B cell (primary cell): ENCODE measurements around the gene PHLDB2. TPM values are rescaled to one million over a fixed set of nuclear protein-coding genes. Genes with fewer than 3 reads are reported as not detected.

Source experiments
- ATAC-seq: fragments of 200-7000 bp; cut with Tn5 transposase; one replicate; pipeline ENCODE4 v1.10.0; 2021; ENCODE audit warnings: low read depth, mild to moderate bottlenecking, moderate number of reproducible peaks, moderate library complexity
- CTCF ChIA-PET: fragments of 350-600 bp; sonication (Branson Sonifier 250); formaldehyde crosslinking; loops from one replicate; lab custom pipeline; 2021; ENCODE audit warnings: antibody characterized with exemption, inconsistent platforms; lab: Charles Lee
- POLR2A ChIA-PET: fragments of 350-600 bp; sonication (Branson Sonifier 250); formaldehyde crosslinking; loops from one replicate; lab custom pipeline; 2021; ENCODE audit warnings: antibody characterized with exemption; lab: Charles Lee
- DNase-seq: peaks from one replicate; pipeline ENCODE4 v3.0.0; 2013
- H2AFZ ChIP-seq: 2 replicates; pipeline ENCODE4 v1.6.1; 2012; ENCODE audit warnings: mild to moderate bottlenecking, low read depth, low read length; ENCODE audit not compliant: insufficient read depth, poor library complexity, severe bottlenecking
- H3K27ac ChIP-seq, 2 donors: 1 replicate in 1 of 2; 2 replicates in 1 of 2; pipeline ENCODE4 v1.5.1; 2012 to 2013; ENCODE audit warnings: low read length in 2 of 2, mild to moderate bottlenecking in 2 of 2, moderate library complexity in 1 of 2
- H3K27me3 ChIP-seq, 4 experiments: fragments of 200-600 bp in 1 of 4; sonication (generic) in 1 of 4; replicated peaks in 1 of 4; 1 replicate in 2 of 4; 2 replicates in 2 of 4; pipeline versions ENCODE4 v1.6.1 to v1.7.0; 2013 to 2016; ENCODE audit warnings: low read length in 3 of 4, mild to moderate bottlenecking in 2 of 4, mixed read lengths in 1 of 4, moderate library complexity in 1 of 4; ENCODE audit not compliant: insufficient read depth in 4 of 4, control insufficient read depth in 3 of 4; ENCODE audit errors: control extremely low read depth in 1 of 4
- H3K36me3 ChIP-seq, 2 experiments: replicated peaks in 1 of 2; 1 replicate in 1 of 2; 2 replicates in 1 of 2; pipeline versions ENCODE4 v1.6.1 to v1.7.1; 2013; ENCODE audit warnings: low read length in 1 of 2; ENCODE audit not compliant: insufficient read depth in 2 of 2, control insufficient read depth in 1 of 2; ENCODE audit errors: control extremely low read depth in 1 of 2, extremely low read depth in 1 of 2
- H3K4me1 ChIP-seq, 2 donors: fragments of 200-600 bp in 1 of 2; sonication (generic) in 1 of 2; 1 replicate in 1 of 2; 2 replicates in 1 of 2; pipeline versions ENCODE4 v1.5.1 to v1.6.1; 2013 to 2017; ENCODE audit warnings: low read length in 2 of 2; ENCODE audit not compliant: control insufficient read depth in 2 of 2, insufficient read depth in 2 of 2
- H3K4me2 ChIP-seq: replicated peaks from 2 replicates; pipeline ENCODE3; 2012; ENCODE audit warnings: mild to moderate bottlenecking, low read depth, low read length; ENCODE audit not compliant: poor library complexity, severe bottlenecking
- H3K4me3 ChIP-seq, 5 experiments: fragments of 200-600 bp in 1 of 5; sonication (generic) in 1 of 5; 1 replicate in 3 of 5; 2 replicates in 2 of 5; pipeline versions ENCODE4 v1.5.1 to v1.7.0; 2011 to 2016; ENCODE audit warnings: low read length in 4 of 5, mild to moderate bottlenecking in 4 of 5, low read depth in 2 of 5, control low read depth in 1 of 5, moderate library complexity in 1 of 5; ENCODE audit not compliant: insufficient read depth in 1 of 5; ENCODE audit errors: control extremely low read depth in 1 of 5, extremely low read depth in 1 of 5
- H3K79me2 ChIP-seq: fragments of 200-600 bp; sonication (generic); one replicate; pipeline ENCODE4 v1.6.0; 2016; ENCODE audit warnings: low read length; ENCODE audit not compliant: control insufficient read depth, insufficient read depth
- H3K9ac ChIP-seq: fragments of 200-600 bp; sonication (generic); 2 replicates; pipeline ENCODE4 v1.6.1; 2017; ENCODE audit warnings: mild to moderate bottlenecking, low read length, moderate library complexity
- H3K9me3 ChIP-seq, 3 donors: one replicate each; pipeline versions ENCODE4 v1.6.1 to v1.7.1; 2013; ENCODE audit warnings: low read length in 2 of 3; ENCODE audit not compliant: control insufficient read depth in 2 of 3, insufficient read depth in 1 of 3; ENCODE audit errors: control extremely low read depth in 1 of 3
- H4K20me1 ChIP-seq: 2 replicates; pipeline ENCODE4 v1.6.0; 2012; ENCODE audit warnings: mild to moderate bottlenecking, low read length; ENCODE audit not compliant: insufficient read depth, control insufficient read depth, poor library complexity, severe bottlenecking
- H3K27ac Mint-ChIP-seq: one replicate; pipeline ENCODE4 v1.8.0; 2021; ENCODE audit warnings: mixed read lengths
- H3K27me3 Mint-ChIP-seq: one replicate; pipeline ENCODE4 v1.8.0; 2021; ENCODE audit warnings: mixed read lengths
- H3K4me1 Mint-ChIP-seq: one replicate; pipeline ENCODE4 v1.8.0; 2021; ENCODE audit warnings: mixed read lengths
- H3K4me3 Mint-ChIP-seq: one replicate; pipeline ENCODE4 v1.8.0; 2021; ENCODE audit warnings: mixed read lengths
- H3K9me3 Mint-ChIP-seq: one replicate; pipeline ENCODE4 v1.8.0; 2022; ENCODE audit warnings: mixed read lengths; ENCODE audit not compliant: insufficient read depth
- CTCF ChIP-seq: fragments of 200-600 bp; IDR thresholded peaks from one replicate; pipeline ENCODE4 v1.8.0; 2022; ENCODE audit warnings: antibody characterized with exemption, mild to moderate bottlenecking
- EZH2 ChIP-seq: IDR thresholded peaks from 2 replicates; pipeline ENCODE4 v1.6.1; 2012; ENCODE audit warnings: borderline replicate concordance, low read depth, mild to moderate bottlenecking, moderate library complexity, low read length; ENCODE audit not compliant: insufficient read depth, poor library complexity, severe bottlenecking
- WGBS: methylation state at CpG from one replicate; pipeline ENCODE4 v1.1.5; 2013; ENCODE audit warnings: missing lambda C conversion rate; ENCODE audit not compliant: insufficient coverage; 5-methylcytosine and 5-hydroxymethylcytosine counted together
- intact Hi-C: fragments of 100-400 bp; cut with micrococcal nuclease; formaldehyde crosslinking; loops from one replicate; pipeline ENCODE4 v1.10.0; 2022
- polyA plus RNA-seq: library from polyadenylated mRNA; depleted of rRNA; stranded (reverse); fragments of >200 nt; gene quantifications from 2 replicates; pipeline ENCODE4 v1.2.3, GENCODE V29; 2012
- total RNA-seq, 2 donors: library from RNA; stranded (reverse); fragments of 120-200 nt in 1 of 2; gene quantifications; 1 replicate in 1 of 2; 2 replicates in 1 of 2; pipeline versions ENCODE4 v1.2.3 to v1.2.4, GENCODE V29; 2013 to 2022

PHLDB2 gene
- total and polyA plus RNA-seq, 2 donors (not counting 1 experiment from before 2014, with no cell fraction given): 1.3 to 6.3 TPM

- Histone ChIP-seq H2AFZ (no peak overlapping the region), H3K4me3 (no peak overlapping the region), H3K36me3 (no peaks in the 10 kb centered on the region), H3K9ac (no peak overlapping the region), H4K20me1 (no peaks in the 10 kb centered on the region), H3K79me2 (no peaks in the 10 kb centered on the region), H3K4me2 (no peak overlapping the region), H3K9me3 (no peaks in the 10 kb centered on the region), H3K27ac (no peak overlapping the region), H3K27me3 (no peaks in the 10 kb centered on the region), H3K4me1 (no peaks in the 10 kb centered on the region)
- H3K4me3 Mint-ChIP-seq: no peak overlapping the region
- H3K9me3 Mint-ChIP-seq: no peaks in the 10 kb centered on the region
- WGBS: no CpG with 5 or more reads among the region's 2 CpGs
- ChIA-PET CTCF (interaction anchor here (0.6 to 1.3 kb wide), 4 partner anchors 12 to 1197 kb away, joined by 3 to 5 read pairs (median 3); no protein-coding TSS in a partner anchor), POLR2A (no interaction called here)
- no peak overlapping the region for H3K27ac Mint-ChIP-seq
- ATAC-seq (no peak), DNase-seq (no peak)
- no peaks in the 10 kb centered on the region for H3K27me3 Mint-ChIP-seq
- no peak for TF ChIP-seq EZH2
- no peak for TF ChIP-seq CTCF
- intact Hi-C loops: no loop called here
- no peaks in the 10 kb centered on the region for H3K4me1 Mint-ChIP-seq
Measured at GRCh38 chr3:111951032-111951431, 92.0 kb downstream of the PHLDB2 start.

GRCh38 chr3:111952086-111952485 lies 93.0 kb downstream of the PHLDB2 start:
- Histone ChIP-seq H3K27me3 (no peaks in the 10 kb centered on the region), H3K79me2 (no peaks in the 10 kb centered on the region), H3K4me3 (no peak overlapping the region), H3K4me2 (no peak overlapping the region), H3K27ac (no peak overlapping the region), H3K36me3 (no peaks in the 10 kb centered on the region), H4K20me1 (no peaks in the 10 kb centered on the region), H3K4me1 (no peaks in the 10 kb centered on the region), H2AFZ (no peak overlapping the region), H3K9ac (no peak overlapping the region), H3K9me3 (no peaks in the 10 kb centered on the region)
- no peak for TF ChIP-seq EZH2
- TF ChIP-seq CTCF: no peak
- Mint-ChIP-seq H3K27ac (no peak overlapping the region), H3K27me3 (no peaks in the 10 kb centered on the region), H3K4me3 (no peak overlapping the region), H3K9me3 (no peaks in the 10 kb centered on the region), H3K4me1 (no peaks in the 10 kb centered on the region)
- intact Hi-C loops: no loop called here
- ChIA-PET POLR2A (no interaction called here), CTCF (no interaction called here)
- no peak for ATAC-seq
- no CpG with 5 or more reads among the region's 5 CpGs for WGBS
- no peak for DNase-seq
